Measurements from ENCODE around the gene HOXD9. TPM values are rescaled to one million over a fixed set of nuclear protein-coding genes. Genes with fewer than 3 reads are reported as not detected.

Gene HOXD9
- not detected for total RNA-seq

DNA sequence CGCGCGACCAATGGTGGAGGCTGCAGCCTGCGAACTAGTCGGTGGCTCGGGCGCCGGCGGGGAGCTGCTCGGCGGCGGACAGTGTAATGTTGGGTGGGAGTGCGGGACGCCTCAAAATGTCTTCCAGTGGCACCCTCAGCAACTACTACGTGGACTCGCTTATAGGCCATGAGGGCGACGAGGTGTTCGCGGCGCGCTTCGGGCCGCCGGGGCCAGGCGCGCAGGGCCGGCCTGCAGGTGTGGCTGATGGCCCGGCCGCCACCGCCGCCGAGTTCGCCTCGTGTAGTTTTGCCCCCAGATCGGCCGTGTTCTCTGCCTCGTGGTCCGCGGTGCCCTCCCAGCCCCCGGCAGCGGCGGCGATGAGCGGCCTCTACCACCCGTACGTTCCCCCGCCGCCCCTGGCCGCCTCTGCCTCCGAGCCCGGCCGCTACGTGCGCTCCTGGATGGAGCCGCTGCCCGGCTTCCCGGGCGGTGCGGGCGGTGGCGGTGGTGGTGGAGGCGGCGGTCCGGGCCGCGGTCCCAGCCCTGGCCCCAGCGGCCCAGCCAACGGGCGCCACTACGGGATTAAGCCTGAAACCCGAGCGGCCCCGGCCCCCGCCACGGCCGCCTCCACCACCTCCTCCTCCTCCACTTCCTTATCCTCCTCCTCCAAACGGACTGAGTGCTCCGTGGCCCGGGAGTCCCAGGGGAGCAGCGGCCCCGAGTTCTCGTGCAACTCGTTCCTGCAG is at the start of gene HOXD9:
Gene HOXD9 (plus strand): TSS at position 37 of the 728 bp plus-strand sequence. CDS start 50 bp downstream, at position 87.
- Mint-ChIP-seq H3K27ac (no peak within 1 kb of the TSS), H3K4me1 (ENCODE audit: low read depth) (peaks cover 13% of the 10 kb centered on the region), H3K36me3 (ENCODE audit: low read depth) (no peaks in the 10 kb centered on the region), H3K27me3 (peaks cover 77% of the 10 kb centered on the region), H3K9me3 (peaks cover 4% of the 10 kb centered on the region), H3K4me3 (peak within 1 kb of the TSS; percentile 51)
- TF ChIP-seq, protein P1, sequence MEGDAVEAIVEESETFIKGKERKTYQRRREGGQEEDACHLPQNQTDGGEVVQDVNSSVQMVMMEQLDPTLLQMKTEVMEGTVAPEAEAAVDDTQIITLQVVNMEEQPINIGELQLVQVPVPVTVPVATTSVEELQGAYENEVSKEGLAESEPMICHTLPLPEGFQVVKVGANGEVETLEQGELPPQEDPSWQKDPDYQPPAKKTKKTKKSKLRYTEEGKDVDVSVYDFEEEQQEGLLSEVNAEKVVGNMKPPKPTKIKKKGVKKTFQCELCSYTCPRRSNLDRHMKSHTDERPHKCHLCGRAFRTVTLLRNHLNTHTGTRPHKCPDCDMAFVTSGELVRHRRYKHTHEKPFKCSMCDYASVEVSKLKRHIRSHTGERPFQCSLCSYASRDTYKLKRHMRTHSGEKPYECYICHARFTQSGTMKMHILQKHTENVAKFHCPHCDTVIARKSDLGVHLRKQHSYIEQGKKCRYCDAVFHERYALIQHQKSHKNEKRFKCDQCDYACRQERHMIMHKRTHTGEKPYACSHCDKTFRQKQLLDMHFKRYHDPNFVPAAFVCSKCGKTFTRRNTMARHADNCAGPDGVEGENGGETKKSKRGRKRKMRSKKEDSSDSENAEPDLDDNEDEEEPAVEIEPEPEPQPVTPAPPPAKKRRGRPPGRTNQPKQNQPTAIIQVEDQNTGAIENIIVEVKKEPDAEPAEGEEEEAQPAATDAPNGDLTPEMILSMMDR (IDR thresholded peaks at IDR 0.05) = no peak
- ChIA-PET CTCF (interaction anchor here (1.3 kb wide), 1 partner anchor 432 kb away, joined by 4 read pairs; no protein-coding TSS in a partner anchor), POLR2A (interaction anchor here (1.4 kb wide), 1 partner anchor 9 kb away, joined by 3 read pairs; no protein-coding TSS in a partner anchor)
- intact Hi-C loops (cut with micrococcal nuclease) = loop anchor here (5.0 kb wide), 2 partner anchors 36 to 39 kb away; no protein-coding TSS in a partner anchor
- ATAC-seq = peak; percentile 34
- peak; percentile 58 for DNase-seq

DNA sequence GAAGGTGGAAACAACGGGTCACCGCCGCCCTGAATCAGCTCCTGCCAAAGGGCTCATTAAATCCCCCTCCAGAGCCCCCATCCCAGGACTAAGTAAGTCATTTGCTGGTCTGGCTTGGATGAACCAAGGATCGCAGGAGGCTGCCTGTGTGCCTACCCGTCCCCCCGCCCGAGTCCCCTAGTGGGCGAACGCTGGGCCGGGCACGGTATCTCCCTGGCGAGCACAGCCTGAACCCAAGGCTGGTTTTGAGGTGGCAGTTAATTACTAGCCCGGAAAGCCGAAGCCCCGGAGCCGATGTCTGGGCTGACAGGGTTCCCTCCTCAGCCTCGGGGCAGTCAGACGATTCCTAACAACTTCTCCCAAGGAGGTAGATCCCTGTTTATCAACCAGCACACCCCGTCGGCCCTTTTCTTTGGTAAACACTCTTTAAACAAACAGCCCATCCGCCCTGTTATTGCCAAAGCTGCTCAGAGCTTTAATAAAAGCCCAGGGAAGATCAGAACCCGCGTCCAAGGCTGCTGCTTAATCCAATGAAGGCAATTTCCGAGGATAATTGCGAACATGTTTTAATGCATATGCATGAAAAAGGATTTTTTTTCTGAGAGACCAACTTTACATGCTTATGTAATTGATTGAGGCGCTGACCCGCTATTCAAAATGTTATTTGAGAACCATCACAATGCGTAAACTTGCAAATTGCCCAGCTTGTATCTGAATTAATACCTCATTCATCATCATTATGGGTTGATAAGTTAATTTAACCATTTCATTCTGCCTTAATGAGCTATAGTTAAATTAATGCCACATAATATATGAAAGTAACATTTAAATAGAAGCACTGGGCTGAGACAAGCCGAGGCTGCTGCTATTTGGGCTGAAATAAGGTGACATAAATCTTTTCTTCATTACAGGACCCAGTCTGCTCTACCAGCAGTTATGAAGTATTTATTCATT is 49.3 kb upstream of the HOXD9 start:
- H3K36me3 Mint-ChIP-seq (ENCODE audit: low read depth) = no peaks in the 10 kb centered on the region
- no peak overlapping the region for H3K27ac Mint-ChIP-seq
- CTCF ChIA-PET = no interaction called here
- no peak for ATAC-seq
- H3K27me3 Mint-ChIP-seq = peaks cover 82% of the 10 kb centered on the region
- TF ChIP-seq, protein P1 (IDR thresholded peaks at IDR 0.05) = no peak
- H3K4me1 Mint-ChIP-seq (ENCODE audit: low read depth) = peaks cover 3% of the 10 kb centered on the region
- peaks cover 5% of the 10 kb centered on the region for H3K9me3 Mint-ChIP-seq
- intact Hi-C loops (cut with micrococcal nuclease) = no loop called here
- POLR2A ChIA-PET = interaction anchor here (0.7 to 1.3 kb wide), 3 partner anchors 59 to 1654 kb away, joined by 3 read pairs; no protein-coding TSS in a partner anchor
- DNase-seq = no peak
- H3K4me3 Mint-ChIP-seq = no peak overlapping the region

DNA sequence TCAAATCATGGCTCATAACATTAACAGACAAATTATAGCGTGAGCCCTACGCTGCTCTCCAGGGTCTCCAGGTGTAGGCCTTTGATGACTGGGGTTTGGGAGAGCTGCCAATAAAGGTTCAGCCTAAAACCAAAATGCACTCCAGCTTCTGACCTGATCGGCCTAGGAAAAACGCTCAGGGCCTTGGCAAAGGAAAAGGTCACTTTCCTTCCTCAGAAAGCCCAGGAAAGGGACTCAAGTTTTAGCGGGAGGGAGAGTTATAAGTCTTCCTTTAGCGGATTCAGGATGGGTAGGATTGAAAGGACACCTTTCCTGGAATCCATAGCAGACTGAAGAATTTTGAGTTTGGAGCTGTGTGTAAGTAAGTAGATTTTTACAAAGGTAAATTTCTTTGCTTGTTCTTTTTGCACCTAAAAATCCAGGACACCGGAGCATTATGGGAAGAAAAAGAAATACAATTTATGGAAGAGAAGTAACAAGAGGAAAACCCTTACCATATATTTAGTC is 47.5 kb upstream of the HOXD9 start:
- CTCF ChIA-PET = interaction anchor here (0.8 to 1.8 kb wide), 4 partner anchors 23 to 384 kb away, joined by 4 to 10 read pairs (median 4); no protein-coding TSS in a partner anchor
- intact Hi-C loops (cut with micrococcal nuclease) = no loop called here
- H3K36me3 Mint-ChIP-seq (ENCODE audit: low read depth) = peaks cover 7% of the 10 kb centered on the region

DNA sequence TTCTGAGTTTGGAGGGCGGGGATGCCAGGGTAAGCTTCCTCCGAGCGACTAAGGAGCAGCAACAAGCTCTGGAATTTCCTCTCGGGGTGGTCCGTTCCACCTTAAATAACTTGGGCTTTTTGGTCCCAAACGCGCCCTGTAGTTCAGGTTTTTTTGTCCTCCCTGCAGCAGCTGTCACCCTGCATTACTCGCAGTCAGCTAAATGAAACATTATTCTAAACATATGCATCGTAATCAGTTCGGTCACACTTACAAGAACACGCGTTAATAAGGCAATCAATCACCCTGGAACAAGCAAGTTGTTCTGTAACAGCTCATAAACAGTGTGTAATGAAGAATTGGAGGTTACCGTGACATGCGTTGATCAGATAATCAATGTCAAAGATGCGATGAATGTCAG is 47.0 kb upstream of the HOXD9 start:
- TF ChIP-seq, protein P1 (IDR thresholded peaks at IDR 0.05) = no peak
- peaks cover 77% of the 10 kb centered on the region for H3K27me3 Mint-ChIP-seq
- H3K4me3 Mint-ChIP-seq = no peak overlapping the region
- peaks cover 5% of the 10 kb centered on the region for H3K4me1 Mint-ChIP-seq (ENCODE audit: low read depth)
- POLR2A ChIA-PET = no interaction called here
- intact Hi-C loops (cut with micrococcal nuclease) = no loop called here
- ATAC-seq = no peak
- no peak for DNase-seq
- CTCF ChIA-PET = interaction anchor here (1.3 to 1.8 kb wide), 3 partner anchors 22 to 52 kb away, joined by 4 to 10 read pairs (median 5); no protein-coding TSS in a partner anchor
- H3K9me3 Mint-ChIP-seq = peaks cover 14% of the 10 kb centered on the region
- H3K36me3 Mint-ChIP-seq (ENCODE audit: low read depth) = peaks cover 7% of the 10 kb centered on the region
- H3K27ac Mint-ChIP-seq = no peak overlapping the region

More for the DNA sequence above, 47.5 kb upstream of the HOXD9 start:
- Mint-ChIP-seq H3K27ac (no peak overlapping the region), H3K27me3 (peaks cover 80% of the 10 kb centered on the region), H3K9me3 (peaks cover 14% of the 10 kb centered on the region), H3K4me1 (ENCODE audit: low read depth) (peaks cover 5% of the 10 kb centered on the region), H3K4me3 (no peak overlapping the region)
- ATAC-seq (no peak), DNase-seq (no peak)
- POLR2A ChIA-PET = no interaction called here
- TF ChIP-seq, protein P1 (IDR thresholded peaks at IDR 0.05) = no peak
